Chondrocyte (in vitro differentiated cells): Measurements from ENCODE around the gene MUC5AC. TPM values are rescaled to one million over a fixed set of nuclear protein-coding genes. Genes with fewer than 3 reads are reported as not detected.

ENCODE experiments used
- DNase-seq: peaks from one replicate; pipeline ENCODE4 v3.0.0; 2021; ENCODE audit warnings: mixed read lengths, low spot score
- H3K27ac Mint-ChIP-seq: one replicate; pipeline ENCODE4 v1.8.0; 2021; ENCODE audit warnings: mild to moderate bottlenecking, moderate library complexity, mixed read lengths; ENCODE audit not compliant: unreplicated experiment
- H3K27me3 Mint-ChIP-seq: 2 replicates; pipeline ENCODE4 v1.8.0; 2021; ENCODE audit warnings: low read depth, mixed read lengths
- H3K36me3 Mint-ChIP-seq: 2 replicates; pipeline ENCODE4 v1.8.0; 2021; ENCODE audit warnings: low read depth, mixed read lengths
- H3K4me1 Mint-ChIP-seq: 2 replicates; pipeline ENCODE4 v1.8.0; 2021; ENCODE audit warnings: low read depth, mild to moderate bottlenecking, mixed read lengths
- H3K4me3 Mint-ChIP-seq: one replicate; pipeline ENCODE4 v1.8.0; 2021; ENCODE audit warnings: mild to moderate bottlenecking, moderate library complexity, mixed read lengths; ENCODE audit not compliant: unreplicated experiment
- H3K9me3 Mint-ChIP-seq: 2 replicates; pipeline ENCODE4 v1.8.0; 2021; ENCODE audit warnings: low read depth, mixed read lengths
- total RNA-seq: library from RNA; stranded (reverse); gene quantifications from 3 replicates; pipeline ENCODE4 v1.2.1, GENCODE V29; 2021
- TF ChIP-seq, protein P1 (sequence below): fragments of 200-600 bp; sonication (generic); IDR thresholded peaks from 2 replicates; pipeline ENCODE4 v1.5.0; 2021; ENCODE audit warnings: antibody characterized with exemption, mild to moderate bottlenecking, moderate library complexity

The MUC5AC gene
- total RNA-seq, 1 donor from 2014 or later = not detected

DNA sequence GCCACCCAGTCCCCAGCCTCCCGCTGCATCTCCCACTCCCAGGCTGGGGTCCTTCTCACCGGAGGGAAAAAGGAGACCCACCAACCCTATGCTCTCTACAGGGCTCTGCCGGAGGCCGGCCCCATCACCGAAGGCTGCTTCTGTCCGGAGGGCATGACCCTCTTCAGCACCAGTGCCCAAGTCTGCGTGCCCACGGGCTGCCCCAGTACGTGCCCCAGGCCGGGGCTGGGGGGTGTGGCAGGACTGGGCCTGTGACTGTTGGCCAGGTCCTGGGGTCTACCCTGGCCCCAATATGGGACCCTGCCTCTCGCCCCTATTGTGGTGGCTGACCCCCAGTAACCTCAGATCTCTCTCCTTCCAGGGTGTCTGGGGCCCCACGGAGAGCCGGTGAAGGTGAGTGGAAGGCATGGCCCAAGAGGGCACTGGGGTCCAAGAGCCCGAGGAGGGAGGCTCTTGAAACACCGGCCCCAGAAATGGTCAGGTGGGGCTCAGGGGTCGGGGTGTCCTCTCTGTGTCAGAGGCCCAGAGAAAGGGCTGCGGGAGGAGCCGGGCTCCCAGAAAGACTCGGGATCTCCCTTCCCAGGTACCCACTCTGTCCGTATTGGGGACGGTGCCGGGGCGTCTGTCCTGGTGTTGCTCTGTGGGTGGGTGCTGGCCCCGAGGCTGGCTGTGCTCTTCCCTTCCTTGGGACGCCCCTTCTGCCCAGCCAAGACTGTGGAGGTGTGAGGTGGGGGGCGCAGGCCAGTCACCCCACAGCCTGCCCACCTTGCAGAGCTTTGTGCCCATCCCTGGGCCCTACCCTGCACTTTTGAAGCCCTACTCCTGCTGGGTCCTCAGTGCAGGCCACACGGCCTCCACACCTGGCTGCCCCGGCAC lies 39.0 kb downstream of the MUC5AC start:
- H3K9me3 Mint-ChIP-seq = no peaks in the 10 kb centered on the region
- H3K27me3 Mint-ChIP-seq = no peaks in the 10 kb centered on the region
- peak; percentile 77 for DNase-seq
- no peak overlapping the region for H3K27ac Mint-ChIP-seq
- no peaks in the 10 kb centered on the region for H3K36me3 Mint-ChIP-seq
- TF ChIP-seq, protein P1, sequence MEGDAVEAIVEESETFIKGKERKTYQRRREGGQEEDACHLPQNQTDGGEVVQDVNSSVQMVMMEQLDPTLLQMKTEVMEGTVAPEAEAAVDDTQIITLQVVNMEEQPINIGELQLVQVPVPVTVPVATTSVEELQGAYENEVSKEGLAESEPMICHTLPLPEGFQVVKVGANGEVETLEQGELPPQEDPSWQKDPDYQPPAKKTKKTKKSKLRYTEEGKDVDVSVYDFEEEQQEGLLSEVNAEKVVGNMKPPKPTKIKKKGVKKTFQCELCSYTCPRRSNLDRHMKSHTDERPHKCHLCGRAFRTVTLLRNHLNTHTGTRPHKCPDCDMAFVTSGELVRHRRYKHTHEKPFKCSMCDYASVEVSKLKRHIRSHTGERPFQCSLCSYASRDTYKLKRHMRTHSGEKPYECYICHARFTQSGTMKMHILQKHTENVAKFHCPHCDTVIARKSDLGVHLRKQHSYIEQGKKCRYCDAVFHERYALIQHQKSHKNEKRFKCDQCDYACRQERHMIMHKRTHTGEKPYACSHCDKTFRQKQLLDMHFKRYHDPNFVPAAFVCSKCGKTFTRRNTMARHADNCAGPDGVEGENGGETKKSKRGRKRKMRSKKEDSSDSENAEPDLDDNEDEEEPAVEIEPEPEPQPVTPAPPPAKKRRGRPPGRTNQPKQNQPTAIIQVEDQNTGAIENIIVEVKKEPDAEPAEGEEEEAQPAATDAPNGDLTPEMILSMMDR = no peak
- H3K4me1 Mint-ChIP-seq = no peaks in the 10 kb centered on the region
- no peak overlapping the region for H3K4me3 Mint-ChIP-seq

DNA sequence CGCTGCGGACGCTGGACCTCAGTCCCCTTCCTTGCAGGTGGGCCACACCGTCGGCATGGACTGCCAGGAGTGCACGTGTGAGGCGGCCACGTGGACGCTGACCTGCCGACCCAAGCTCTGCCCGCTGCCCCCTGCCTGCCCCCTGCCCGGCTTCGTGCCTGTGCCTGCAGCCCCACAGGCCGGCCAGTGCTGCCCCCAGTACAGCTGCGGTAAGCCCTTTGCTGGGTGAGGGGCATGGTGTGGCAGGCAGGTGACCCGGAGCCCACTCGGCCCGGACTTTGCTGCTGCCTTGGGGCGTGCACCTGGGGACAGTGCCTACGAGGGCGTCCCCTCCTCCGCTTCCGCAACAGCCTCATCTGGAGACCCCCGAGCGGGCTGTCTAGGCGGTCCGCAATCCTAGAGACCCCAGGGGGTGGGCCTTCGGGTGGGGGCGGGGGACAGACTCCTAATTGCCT lies 39.7 kb downstream of the MUC5AC start:
- peak; percentile 85 for DNase-seq
- Mint-ChIP-seq H3K4me3 (no peak overlapping the region), H3K27me3 (no peaks in the 10 kb centered on the region), H3K4me1 (no peaks in the 10 kb centered on the region), H3K9me3 (no peaks in the 10 kb centered on the region), H3K36me3 (no peaks in the 10 kb centered on the region), H3K27ac (no peak overlapping the region)
- TF ChIP-seq, protein P1 = no peak

DNA sequence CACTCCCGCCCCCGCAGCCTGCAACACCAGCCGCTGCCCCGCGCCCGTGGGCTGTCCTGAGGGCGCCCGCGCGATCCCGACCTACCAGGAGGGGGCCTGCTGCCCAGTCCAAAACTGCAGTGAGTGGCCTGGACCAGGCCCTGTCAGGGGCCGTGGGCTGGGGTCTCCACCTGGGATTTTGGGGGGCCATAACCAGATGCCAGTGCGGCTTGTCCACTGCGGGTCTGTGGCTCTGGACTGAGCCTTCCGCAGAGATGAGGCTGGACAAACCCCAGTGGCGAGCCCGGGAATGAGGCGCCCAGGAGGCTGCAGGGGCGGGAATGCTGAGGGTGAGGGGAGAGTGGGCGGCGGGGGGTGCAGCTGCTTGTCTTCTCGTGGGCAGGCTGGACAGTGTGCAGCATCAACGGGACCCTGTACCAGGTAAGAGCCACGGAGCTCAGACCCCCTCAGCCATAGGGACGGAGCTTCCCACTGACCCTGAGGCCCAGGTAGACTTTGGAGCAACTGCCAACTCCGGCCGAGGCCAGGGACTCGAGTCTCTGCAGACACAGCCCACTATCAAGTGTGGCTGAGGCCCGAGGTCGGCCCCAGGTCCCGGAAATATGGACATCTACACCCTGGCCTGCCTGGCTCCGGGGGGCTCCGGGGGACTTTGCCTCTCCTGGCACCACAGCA lies 40.3 kb downstream of the MUC5AC start:
- no peak overlapping the region for H3K4me3 Mint-ChIP-seq
- no peaks in the 10 kb centered on the region for H3K36me3 Mint-ChIP-seq
- DNase-seq = no peak
- H3K27me3 Mint-ChIP-seq = no peaks in the 10 kb centered on the region
- no peak overlapping the region for H3K27ac Mint-ChIP-seq
- TF ChIP-seq, protein P1 = peak; percentile 22
- no peaks in the 10 kb centered on the region for H3K4me1 Mint-ChIP-seq
- H3K9me3 Mint-ChIP-seq = no peaks in the 10 kb centered on the region

DNA sequence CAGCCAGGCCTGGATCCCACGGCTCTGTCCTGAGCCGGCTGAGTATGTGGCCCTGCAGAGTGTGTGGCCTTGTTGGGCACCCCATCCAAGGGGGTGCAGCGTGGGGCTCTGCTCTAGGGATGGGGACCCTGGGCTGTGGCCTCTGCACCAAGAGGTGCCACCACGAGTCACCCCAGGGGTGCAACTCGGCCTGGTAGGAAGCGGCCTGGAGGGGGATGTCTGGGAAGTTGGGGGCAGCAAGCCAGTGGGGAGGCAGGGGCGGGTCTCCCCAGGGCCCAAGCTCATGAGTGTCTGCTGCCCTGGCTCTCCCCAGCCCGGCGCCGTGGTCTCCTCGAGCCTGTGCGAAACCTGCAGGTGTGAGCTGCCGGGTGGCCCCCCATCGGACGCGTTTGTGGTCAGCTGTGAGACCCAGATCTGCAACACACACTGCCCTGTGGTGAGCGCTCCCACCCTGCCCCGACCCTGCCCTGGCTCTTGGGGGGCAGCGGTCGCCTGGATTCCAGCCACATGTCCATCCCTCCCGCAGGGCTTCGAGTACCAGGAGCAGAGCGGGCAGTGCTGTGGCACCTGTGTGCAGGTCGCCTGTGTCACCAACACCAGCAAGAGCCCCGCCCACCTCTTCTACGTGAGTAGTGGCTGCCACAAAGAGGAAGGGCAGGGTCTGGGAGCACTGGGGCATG lies 40.9 kb downstream of the MUC5AC start:
- H3K4me3 Mint-ChIP-seq = no peak overlapping the region

More for the DNA sequence above, 40.9 kb downstream of the MUC5AC start:
- no peaks in the 10 kb centered on the region for H3K36me3 Mint-ChIP-seq
- H3K27ac Mint-ChIP-seq = no peak overlapping the region
- H3K27me3 Mint-ChIP-seq = no peaks in the 10 kb centered on the region
- DNase-seq = peak; percentile 94
- H3K4me1 Mint-ChIP-seq = no peaks in the 10 kb centered on the region
- TF ChIP-seq, protein P1 = no peak
- H3K9me3 Mint-ChIP-seq = no peaks in the 10 kb centered on the region
